ENCODE results near the gene AKAP13.

AKAP13 gene

DNA sequence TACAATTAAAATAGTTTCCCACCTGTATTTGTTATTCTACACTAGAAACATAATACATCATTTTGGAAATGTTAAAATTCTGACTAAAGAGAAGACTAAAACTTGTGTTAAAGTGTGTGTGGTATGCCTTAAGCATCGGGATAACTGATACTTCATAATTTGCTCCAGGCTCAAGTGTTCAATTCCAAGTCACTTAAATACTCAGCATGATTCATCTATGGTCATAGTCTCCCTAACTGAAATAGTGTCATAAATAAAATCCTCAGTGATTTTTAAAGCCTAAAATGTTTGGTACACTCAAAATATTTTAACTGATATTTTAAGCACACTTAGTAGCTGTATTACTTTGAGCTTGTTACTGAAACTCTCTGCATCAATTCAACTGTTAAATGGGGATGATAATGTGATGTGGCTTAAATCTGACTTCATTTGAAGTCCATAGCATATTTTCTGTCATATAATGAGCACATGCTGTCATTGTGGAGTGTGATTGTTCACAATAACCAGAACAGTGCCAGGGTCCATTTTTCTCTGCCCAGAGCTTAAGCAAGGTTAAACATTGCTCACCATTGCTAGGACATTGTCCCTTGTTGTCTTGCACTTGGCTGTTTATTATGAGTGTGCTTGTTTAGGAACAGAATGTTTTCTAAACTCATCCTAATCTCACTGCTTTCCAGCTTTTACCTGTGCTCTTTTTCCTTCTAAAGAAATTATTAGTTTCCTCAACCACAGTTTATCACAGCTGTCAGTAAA, 292.1 kb downstream of the AKAP13 start:
- DNase-seq (ENCODE audit: low read depth) = no peak

DNA sequence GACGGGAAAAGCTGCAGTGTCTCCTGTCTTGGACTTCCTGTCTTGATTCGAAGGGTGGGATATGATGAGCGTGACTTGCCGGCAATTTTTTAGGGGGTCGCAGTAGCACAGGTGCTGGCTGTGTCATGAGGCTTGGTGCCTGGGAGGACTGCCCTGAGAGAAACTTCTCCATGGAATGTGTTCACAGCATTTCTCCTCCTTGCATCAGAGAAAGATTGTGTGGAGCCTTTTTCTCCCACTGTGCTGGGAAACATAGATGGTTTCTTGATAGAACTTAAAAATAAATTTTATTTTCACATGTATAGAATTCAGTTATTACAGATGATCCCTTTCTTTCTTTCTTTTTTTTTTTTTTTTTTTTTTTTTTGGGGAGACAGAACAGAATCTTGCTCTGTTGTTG, 292.9 kb downstream of the AKAP13 start:
- DNase-seq (ENCODE audit: low read depth) = no peak

DNA sequence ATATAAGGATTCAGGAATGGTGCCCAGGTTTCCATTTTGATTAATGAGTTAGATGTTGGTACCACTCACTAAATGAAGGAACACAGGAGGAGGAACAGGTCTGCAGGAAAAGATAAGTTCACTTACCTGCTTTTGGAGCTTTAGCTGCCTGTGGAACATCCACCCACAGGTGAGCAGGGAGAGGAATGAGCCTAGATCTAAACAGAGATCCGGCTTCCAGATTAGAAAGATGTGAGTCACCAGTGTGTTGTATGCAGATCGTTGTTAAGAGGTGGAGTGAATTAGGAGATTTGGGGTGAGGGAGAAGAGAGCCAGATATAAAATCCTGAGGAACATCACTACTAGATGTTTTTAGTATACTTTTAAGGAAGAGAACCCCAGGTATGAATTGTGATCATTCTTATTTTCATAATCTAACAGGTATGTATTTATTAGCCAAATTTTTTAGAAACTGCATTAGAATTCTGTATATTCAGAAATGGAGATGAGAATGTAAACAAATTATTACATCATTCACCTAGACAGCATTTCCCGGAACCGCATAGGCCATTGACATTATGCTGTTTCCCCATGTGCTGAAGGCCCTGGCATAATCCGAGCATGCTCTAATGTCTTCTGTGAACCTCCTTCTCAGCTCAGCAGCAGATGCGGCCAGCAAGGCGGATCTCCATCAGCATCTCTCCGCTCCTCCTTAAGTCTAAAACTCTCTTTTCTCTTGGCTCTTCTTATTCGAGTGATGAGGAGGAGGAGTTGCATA, 296.1 kb downstream of the AKAP13 start:
- DNase-seq (ENCODE audit: low read depth) = no peak

DNA sequence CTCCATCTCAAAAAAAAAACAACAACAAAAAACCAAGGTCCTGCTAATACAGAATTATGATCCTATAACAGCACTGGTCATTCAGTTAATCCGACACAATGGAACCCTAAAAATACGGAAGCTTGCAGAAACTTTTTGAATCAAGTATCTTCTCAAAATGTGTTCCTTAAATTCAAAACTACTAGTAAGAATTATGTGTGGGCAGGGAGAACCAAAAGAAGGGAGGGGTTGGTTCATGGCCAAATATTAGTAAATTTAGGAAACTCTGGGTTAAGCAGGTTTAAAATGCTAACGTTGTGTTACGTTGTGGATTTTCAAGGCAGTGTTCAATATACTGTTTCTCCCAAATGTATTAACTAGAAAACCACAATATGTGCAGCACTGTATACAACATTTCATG, 298.8 kb downstream of the AKAP13 start:
- no peak for DNase-seq (ENCODE audit: low read depth)

DNA sequence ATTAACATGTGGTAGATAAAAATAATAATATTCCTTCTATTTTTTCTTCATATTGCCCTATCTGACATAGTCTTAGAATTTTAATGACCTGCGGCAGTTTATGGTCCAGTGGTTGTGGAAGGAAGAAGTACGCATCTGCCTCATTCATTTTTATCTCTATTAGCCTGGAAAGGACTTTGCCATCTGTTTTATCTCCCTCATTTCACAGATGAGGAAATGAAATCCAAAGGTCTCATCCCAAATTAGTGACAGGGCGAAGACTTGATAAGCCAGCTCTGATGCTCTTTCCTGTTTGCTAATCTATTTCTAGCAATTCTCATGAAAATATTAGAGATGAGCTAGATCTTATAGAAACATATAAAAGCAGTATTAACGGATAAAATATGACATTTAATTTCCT, 301.0 kb downstream of the AKAP13 start:
- no peak for DNase-seq (ENCODE audit: low read depth)

DNA sequence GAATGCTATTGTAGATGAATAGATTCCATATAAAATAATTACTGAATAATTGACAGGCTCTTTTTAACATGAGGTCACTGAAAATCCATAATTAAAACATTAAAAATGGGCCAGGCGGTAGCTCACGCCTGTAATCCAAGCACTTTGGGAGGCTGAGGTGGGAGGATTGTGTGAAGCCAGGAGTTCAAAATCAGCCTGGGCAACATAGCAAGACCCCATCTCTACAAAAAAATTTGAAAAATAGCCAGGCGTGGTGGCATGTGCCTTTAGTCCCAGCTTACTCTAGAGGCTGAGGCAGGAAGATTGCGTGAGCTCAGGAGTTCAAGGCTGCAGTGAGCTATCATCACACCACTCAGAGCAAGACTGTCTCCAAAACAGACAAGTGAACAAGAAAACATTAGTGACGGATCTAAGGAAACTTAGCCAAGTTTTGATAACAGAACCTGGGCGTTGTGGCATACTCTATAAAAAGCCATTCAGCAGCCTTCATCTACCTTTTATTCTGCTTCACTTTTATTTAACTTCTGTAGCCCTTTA, 303.8 kb downstream of the AKAP13 start:
- no peak for DNase-seq (ENCODE audit: low read depth)

DNA sequence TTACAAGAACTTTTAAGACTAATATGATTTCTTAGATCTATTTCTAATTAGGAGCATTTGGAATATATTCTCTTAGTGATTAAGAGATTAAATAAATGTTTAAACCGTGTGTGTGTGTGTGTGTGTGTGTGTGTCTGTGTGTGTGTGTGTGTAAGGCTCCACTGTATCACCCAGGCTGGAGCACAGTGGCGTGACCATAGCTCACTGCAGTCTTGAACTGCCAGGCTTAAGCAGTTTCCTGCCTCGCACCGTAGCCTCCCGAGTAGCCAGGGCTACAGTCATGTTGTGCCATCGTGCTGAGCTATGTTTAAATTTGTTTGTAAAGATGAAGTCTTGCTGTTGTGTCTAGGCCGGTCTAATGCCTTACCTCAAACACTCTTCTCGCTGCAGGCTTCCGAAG, 305.0 kb downstream of the AKAP13 start:
- DNase-seq (ENCODE audit: low read depth) = no peak

DNA sequence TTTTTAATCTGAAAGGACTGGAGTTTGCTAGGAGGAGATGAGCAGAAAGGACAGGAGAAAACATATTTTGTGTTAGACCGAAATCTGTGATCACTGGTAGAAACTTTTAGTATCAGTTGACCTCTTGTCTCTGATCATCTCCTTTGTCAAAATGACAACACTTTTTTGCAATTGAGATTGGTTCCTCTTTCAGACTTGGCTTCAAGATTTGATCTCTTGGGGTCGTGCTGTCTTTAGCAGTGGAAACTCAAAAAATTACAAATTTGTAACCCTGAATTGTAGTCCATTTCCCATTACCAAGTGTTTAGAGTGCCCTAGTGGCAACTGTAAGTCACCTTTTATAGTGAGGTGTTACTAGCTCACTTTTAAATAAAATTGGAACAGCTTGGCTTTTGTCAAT, 306.9 kb downstream of the AKAP13 start:
- DNase-seq (ENCODE audit: low read depth) = no peak

DNA sequence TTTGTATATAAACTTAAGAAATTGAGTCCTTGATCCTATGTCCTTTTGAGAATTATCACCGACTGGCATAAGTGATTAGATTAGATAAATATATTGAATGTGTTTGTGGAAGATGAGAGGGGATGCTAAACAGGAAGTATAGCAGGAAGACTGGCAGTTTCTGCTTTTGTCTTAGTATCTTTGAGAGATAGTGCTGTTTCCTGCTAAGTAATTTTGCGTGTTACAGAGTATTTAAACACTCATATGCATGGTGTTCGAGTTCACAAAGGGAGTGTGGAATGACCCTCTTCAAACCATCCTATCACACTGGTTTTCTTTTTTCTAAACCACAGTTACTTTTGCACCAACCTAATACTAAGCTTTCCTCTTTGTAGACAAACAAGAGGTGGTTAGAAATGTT, 308.3 kb downstream of the AKAP13 start:
- no peak for DNase-seq (ENCODE audit: low read depth)

DNA sequence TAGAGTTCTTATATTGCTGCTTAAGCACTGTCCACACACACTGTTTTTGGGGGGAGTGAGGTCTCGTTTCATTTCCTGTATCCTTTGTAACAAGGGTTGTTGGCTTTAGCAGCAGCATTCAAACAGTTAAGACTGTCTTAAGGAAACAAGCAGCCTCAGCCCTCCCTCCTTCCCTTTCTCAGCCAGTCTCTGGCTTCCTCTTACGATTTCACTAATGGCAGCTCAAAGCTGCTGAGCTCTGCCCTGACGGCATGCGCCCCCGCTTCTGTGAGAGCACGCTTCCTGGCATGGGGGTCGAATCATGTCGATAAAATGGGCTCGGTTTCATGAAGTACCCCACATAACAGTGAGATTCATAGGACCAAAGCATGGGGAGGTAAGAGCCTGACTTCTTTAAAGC, 309.3 kb downstream of the AKAP13 start:
- DNase-seq (ENCODE audit: low read depth) = no peak

DNA sequence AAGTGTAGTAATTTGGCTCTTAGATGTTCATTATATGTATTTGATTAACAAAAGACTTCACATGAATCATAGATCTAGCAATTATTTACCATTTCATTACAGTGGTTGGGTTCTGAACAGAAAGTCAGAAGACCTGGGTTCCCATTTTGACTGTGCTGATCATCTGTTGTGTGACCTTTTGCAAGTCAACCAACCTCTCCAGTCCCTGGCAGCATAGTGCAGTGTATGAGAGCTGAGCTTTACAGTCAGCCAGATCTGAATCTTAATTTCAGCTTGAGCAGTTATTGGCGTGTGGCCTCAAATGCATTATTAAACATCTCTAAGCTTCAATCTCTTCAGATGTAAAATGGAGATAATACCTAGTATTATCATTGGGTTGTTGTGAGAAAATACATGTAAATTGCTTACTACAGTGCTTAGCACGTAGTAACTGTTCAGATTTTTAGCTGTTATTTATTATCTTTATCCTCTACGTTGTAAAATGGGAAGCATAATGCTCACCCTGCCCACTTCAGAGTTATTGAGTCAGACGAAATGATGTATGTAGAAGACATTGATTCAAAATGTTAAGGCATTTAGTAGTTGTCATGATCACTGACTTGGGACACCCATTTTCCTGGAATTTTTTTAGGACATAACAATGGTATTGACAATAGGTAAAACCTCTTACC, 310.3 kb downstream of the AKAP13 start:
- DNase-seq (ENCODE audit: low read depth) = no peak

DNA sequence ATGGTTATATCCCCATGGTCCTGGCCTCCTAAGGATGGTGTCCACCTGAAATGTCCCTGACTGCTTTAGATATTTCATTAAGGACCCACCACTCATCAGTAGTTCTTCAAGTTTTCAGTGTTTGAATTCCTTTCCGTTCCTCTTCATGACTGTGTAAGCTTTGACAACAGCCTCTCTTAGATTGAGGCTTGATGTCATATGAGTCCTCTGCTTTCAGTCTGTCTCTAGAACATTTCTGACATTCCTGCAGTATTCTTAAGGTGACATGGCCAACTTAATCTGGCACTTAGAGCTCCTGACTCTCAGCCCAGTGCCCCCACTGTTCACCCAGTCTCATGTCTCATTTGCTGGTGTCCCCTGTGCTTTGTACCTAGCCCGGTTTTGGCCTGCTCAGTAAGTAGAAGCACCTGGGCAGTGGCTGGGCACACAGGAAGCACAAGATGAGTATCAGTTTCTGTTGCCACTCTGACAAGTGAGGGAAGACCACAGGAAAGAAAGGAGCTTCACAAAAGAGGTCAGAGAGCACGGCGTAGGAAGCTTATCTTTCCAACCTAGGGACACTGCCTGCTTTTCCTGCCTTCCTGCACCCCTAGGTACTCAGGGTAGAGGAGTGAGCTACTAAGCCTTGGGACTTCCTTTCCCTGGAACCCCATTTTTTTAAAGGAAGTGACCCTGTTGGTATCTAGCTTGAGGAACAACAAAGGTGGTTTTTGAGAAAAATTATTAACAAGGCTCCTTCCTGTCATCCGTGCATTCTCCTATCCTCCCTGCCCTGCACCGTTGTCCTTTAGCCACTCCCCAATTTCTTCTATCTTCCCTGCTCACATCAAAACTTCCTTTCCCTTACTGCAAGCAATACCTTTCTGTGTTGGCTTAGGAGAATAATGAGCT, 311.2 kb downstream of the AKAP13 start:
- DNase-seq (ENCODE audit: low read depth) = no peak

DNA sequence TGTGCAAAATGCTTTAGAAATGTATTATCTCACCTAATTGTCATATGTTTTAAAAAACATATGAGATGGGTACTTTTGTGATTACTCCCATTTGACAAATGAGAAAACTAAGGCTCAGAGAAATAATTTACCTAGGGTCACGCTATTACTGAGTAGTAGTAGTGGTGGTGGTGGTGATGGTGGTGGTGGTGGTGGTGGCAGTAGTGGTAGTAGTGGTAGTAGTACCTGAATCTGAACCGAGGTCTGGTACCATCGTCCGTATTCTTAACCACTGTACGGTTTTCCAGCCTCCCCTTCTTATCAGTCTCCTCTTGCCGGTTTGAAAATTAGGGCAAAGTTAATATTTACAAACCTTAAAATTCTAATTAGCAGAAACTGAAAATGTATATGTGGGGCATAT, 311.9 kb downstream of the AKAP13 start:
- DNase-seq (ENCODE audit: low read depth) = no peak

DNA sequence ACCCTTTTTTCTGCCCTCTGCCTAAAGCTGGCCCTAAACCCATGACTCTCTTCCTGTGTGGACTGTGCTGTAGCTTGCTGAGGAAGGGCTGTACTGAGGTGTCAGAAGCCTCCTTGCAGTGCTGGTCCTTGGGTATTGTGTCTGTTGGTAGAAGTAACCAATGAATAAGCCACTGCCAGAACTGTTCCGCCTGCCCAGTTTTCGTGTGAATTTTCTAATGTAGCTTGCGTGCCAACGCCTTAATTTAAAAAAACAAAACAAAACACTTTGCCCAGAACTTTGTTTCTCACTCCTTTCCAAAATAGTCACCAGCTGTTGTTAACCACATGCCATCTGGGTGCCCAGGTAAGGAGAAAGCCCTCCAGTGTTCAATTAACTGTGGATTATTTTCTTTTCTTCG, 312.5 kb downstream of the AKAP13 start:
- DNase-seq (ENCODE audit: low read depth) = no peak

DNA sequence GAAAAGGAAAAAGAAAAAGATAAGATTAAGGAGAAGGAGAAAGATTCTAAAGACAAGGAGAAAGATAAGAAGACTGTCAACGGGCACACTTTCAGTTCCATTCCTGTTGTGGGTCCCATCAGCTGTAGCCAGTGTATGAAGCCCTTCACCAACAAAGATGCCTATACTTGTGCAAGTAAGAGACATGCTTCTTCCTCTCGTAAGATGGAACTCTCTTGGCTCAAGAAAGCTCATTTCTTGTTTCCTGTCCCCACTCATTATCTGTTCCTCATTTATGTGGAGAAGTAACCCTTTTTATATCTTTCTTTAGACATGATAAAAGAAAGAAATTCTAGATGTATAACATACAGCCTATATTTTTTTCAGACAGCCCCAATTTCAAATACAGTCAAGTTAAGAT, 312.9 kb downstream of the AKAP13 start:
- DNase-seq (ENCODE audit: low read depth) = no peak

DNA sequence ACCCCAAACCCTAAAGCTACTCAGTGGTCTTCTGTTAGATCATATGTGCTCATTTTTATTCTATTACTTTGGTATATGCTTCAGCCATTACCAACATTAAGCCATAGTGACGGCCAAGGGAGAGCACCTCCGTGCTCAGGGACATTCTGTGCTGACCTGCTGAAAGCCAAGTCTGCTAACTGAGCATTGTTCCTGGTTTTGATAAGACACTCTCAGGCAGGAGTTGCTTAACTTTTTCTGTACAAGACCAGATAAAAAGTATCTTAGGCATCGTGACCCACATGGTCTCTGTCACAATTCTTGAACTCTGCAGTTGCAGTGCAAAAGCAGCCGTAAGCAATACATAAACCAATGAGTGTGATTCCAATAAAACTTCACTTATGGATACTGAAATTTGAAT, 313.7 kb downstream of the AKAP13 start:
- no peak for DNase-seq (ENCODE audit: low read depth)

DNA sequence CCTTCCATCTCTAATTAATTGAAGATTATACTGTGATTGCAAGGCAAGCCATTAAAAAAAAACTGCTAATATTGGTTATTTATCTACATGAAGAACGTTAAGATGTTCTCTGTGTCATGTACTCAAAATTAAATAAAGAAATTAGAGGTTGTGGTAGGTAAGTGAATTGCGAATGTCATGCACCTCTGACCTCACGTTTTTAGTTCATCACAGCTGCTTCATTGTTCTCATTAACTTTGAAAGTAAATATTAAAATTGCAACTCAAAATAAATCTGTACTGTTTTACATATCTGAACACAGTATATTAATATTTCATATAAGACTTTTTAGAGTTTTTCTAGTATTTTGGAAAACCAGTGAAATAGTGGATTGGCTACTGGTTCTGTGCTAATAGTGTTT, 320.4 kb downstream of the AKAP13 start:
- no peak for DNase-seq (ENCODE audit: low read depth)

DNA sequence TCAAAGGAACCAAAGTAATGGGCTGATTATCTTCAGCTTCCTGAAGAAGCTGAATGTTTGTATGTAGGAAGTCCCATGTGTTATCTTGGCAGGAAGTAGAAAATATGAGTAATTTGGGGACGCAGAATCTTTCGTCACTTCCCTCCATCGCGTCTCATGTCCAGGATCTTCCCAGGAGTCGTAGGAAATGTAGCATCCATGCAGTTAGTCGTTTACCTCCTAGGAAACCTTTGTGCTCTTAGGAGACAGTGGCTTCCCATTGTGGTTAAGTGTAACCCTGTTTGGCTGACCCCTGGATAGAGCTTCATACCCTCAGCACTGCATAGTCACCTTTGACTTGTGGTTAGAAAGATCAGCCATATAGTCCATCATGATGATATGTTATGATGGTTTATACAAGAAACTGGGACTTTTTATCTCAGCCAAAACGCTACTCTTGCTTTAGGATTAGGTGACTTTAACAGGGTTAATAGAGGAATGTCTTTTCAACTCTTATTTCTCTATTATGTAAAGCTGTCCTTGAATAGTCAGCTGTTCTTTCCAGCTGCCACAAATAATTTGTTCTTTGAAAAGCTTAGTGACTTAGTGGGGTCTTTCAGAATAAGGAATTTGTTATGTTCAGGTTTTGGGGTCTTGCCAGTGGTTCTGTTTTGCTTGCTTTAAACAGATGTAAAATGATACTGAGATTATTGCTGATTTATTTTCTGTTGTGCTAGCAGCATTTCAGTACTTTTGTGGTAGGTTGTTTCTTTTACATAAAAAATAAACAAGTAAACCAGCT, 322.1 kb downstream of the AKAP13 start:
- no peak for DNase-seq (ENCODE audit: low read depth)

DNA sequence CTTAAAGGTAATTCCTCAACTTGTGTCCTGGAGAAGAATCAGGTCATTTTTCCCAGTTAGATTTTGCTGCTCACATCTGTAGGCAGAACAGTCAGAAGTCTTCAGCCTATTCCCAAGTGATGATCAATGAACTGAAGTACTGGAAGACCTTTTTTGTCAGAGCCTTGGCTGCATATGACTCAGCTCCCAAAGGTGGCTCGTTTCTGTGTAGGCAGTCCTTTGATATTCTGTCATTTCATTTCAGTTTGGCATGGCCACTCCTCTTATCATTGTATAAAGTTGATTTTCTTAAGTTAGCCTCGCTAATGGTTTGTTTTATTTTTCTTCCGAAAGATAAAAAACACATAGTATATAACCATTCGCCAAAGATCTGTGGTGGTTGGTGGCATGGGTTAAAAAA, 323.7 kb downstream of the AKAP13 start:
- no peak for DNase-seq (ENCODE audit: low read depth)

DNA sequence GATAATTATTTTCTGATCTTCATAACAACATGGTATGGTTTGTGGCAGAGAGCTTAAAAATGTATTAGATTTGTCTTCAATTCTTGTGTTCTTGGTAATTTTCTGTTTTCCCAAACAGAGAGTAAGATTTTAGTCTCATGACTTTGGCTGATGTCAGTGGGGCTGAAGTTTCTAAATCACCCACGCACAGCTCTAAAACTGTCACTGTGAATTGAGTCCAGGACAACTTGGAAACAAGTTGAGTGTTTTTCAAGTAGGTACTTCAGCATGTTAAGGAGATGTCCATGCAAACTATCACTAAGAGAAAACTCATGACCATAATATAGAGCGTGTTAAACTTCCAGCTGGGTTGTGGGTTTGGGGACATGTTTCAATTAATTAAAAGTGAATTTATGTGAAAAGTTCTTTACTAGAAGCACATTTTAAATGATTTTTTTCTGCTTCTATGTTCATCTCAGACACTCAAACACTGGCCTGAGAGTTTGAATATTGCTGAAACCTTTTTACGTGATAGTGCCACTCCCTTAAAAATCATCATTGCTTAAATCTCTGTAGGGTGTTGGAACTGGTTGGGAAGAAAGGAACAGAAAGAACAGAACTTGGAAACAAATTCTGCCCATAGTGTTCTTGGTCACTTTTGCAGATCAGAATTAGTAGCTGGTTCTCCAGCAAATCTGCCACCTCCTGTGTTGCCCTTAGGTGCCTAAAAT, 324.5 kb downstream of the AKAP13 start:
- no peak for DNase-seq (ENCODE audit: low read depth)
